Calu3 (cell line): Measurements from ENCODE around the gene MRPS5. TPM values are rescaled to one million over a fixed set of nuclear protein-coding genes. Genes with fewer than 3 reads are reported as not detected.

Experiments
- BruUV-seq: library from RNA; stranded (reverse); fragments of 400-500 nt; replicated peaks from 2 replicates; lab custom pipeline; 2021; lab: Mats Ljungman, UMichigan
- CTCF ChIA-PET: fragments of 300-600 bp; sonication (Branson Sonifier 250); formaldehyde crosslinking; loops from one replicate; lab custom pipeline; 2022; ENCODE audit warnings: antibody characterized with exemption; lab: Charles Lee
- DNase-seq: peaks from one replicate; pipeline ENCODE4 v3.0.0; 2022
- H3K27ac Mint-ChIP-seq: one replicate; pipeline ENCODE4 v1.8.0; 2022; ENCODE audit warnings: mixed read lengths; ENCODE audit not compliant: unreplicated experiment
- H3K27me3 Mint-ChIP-seq: one replicate; pipeline ENCODE4 v1.8.0; 2022; ENCODE audit warnings: mixed read lengths; ENCODE audit not compliant: unreplicated experiment
- H3K36me3 Mint-ChIP-seq: one replicate; pipeline ENCODE4 v1.8.0; 2022; ENCODE audit warnings: mild to moderate bottlenecking, moderate library complexity, mixed read lengths; ENCODE audit not compliant: insufficient read depth, unreplicated experiment
- H3K4me1 Mint-ChIP-seq: one replicate; pipeline ENCODE4 v1.8.0; 2022; ENCODE audit warnings: mild to moderate bottlenecking, low read depth, mixed read lengths; ENCODE audit not compliant: unreplicated experiment
- H3K4me3 Mint-ChIP-seq: one replicate; pipeline ENCODE4 v1.8.0; 2022; ENCODE audit warnings: mild to moderate bottlenecking, low read depth, moderate library complexity, mixed read lengths; ENCODE audit not compliant: unreplicated experiment
- H3K9me3 Mint-ChIP-seq: one replicate; pipeline ENCODE4 v1.8.0; 2022; ENCODE audit warnings: low read depth, mixed read lengths; ENCODE audit not compliant: unreplicated experiment
- intact Hi-C: fragments of 100-400 bp; cut with micrococcal nuclease; formaldehyde crosslinking; loops from one replicate; pipeline ENCODE4 v1.10.0; 2022; ENCODE audit not compliant: unreplicated experiment
- total RNA-seq: library from RNA; stranded (reverse); gene quantifications from 2 replicates; pipeline ENCODE4 v1.2.3, GENCODE V29; 2022
- TF ChIP-seq, protein P1 (sequence below): fragments of 200-600 bp; IDR thresholded peaks from one replicate; pipeline ENCODE4 v1.8.0; 2022; ENCODE audit warnings: antibody characterized with exemption; ENCODE audit not compliant: unreplicated experiment

The MRPS5 gene
- total RNA-seq, 1 experiment from 2014 or later, result 71.5 TPM

- H3K27me3 Mint-ChIP-seq, result peaks cover 47% of the 10 kb centered on the region
- H3K4me1 Mint-ChIP-seq, result peaks cover 15% of the 10 kb centered on the region
- CTCF ChIA-PET, result interaction anchor here (1.7 kb wide), 1 partner anchor 35 kb away, joined by 5 read pairs; no protein-coding TSS in a partner anchor
- intact Hi-C loops, result loop anchor here (5.0 kb wide), 1 partner anchor 35 kb away; no protein-coding TSS in a partner anchor
- BruUV-seq, result no TSS peak
- H3K4me3 Mint-ChIP-seq, result no peak overlapping the region
- TF ChIP-seq, protein P1, sequence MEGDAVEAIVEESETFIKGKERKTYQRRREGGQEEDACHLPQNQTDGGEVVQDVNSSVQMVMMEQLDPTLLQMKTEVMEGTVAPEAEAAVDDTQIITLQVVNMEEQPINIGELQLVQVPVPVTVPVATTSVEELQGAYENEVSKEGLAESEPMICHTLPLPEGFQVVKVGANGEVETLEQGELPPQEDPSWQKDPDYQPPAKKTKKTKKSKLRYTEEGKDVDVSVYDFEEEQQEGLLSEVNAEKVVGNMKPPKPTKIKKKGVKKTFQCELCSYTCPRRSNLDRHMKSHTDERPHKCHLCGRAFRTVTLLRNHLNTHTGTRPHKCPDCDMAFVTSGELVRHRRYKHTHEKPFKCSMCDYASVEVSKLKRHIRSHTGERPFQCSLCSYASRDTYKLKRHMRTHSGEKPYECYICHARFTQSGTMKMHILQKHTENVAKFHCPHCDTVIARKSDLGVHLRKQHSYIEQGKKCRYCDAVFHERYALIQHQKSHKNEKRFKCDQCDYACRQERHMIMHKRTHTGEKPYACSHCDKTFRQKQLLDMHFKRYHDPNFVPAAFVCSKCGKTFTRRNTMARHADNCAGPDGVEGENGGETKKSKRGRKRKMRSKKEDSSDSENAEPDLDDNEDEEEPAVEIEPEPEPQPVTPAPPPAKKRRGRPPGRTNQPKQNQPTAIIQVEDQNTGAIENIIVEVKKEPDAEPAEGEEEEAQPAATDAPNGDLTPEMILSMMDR, result no peak
- DNase-seq, result no peak
- no peak overlapping the region for H3K27ac Mint-ChIP-seq
- H3K9me3 Mint-ChIP-seq, result no peaks in the 10 kb centered on the region
- H3K36me3 Mint-ChIP-seq, result no peaks in the 10 kb centered on the region
Observed at GRCh38 chr2:95057535-95058370, 63.9 kb downstream of the MRPS5 start.

DNA sequence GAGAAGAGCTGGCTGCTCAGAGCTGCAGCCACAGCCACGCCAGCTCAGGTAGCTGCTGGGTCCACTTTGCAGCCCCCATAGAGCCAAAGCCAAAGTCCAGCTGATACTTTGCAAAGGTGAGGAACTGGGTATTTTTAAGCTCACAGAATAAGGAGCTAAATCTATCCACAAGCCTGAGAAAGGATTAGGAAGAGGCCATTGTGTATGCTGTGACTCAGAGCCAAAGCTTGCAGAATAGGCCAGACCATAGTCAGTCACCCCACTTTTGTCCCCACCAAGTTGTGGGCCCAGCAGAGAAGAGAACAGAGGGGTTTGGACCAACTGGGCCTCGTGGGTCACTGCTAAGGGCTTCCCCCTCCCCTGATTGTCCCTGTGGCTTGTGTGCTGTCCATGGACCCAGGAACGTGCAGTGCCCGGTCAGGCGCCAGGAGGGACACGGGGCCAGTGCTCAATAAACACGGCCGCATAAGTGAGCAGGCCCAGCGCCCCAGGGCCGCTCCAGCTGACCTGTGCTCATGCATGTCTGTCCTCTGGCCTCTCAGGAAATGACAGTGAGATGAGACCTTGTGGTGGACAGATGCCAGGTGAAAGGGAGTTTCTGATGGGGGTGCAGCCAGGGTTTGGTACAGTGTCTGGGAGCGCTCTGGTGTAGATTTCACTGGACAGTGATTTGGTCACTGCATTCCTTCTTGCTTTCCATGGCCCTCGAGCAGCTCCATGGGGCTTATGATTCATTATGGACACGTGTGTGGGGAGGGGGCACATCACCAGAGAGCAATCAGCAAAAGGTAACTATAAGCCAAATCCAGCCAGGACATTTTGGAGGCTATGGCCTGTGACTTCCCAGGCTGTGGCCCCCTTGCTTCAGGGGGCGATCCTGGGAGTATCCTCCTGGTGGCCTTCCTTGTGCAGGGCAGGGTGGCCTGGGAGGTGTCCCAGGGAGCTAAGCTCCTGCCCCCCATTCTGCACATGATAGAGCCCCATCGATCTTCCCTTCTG is 64.8 kb downstream of the MRPS5 start:
- H3K9me3 Mint-ChIP-seq, result no peaks in the 10 kb centered on the region
- TF ChIP-seq, protein P1, result no peak
- CTCF ChIA-PET, result interaction anchor here (1.7 kb wide), 1 partner anchor 34 kb away, joined by 5 read pairs; no protein-coding TSS in a partner anchor
- no peaks in the 10 kb centered on the region for H3K36me3 Mint-ChIP-seq
- H3K4me3 Mint-ChIP-seq, result no peak overlapping the region
- BruUV-seq, result no TSS peak
- H3K4me1 Mint-ChIP-seq, result peaks cover 15% of the 10 kb centered on the region
- no peak for DNase-seq
- intact Hi-C loops, result loop anchor here (5.0 kb wide), 1 partner anchor 34 kb away; no protein-coding TSS in a partner anchor
- no peak overlapping the region for H3K27ac Mint-ChIP-seq
- H3K27me3 Mint-ChIP-seq, result peaks cover 55% of the 10 kb centered on the region

- no TSS peak for BruUV-seq
- DNase-seq, result no peak
- Mint-ChIP-seq H3K9me3 (no peaks in the 10 kb centered on the region), H3K36me3 (no peaks in the 10 kb centered on the region), H3K4me3 (no peak overlapping the region), H3K27me3 (peaks cover 62% of the 10 kb centered on the region), H3K27ac (no peak overlapping the region), H3K4me1 (peaks cover 15% of the 10 kb centered on the region)
- intact Hi-C loops, result loop anchor here (5.0 kb wide), 1 partner anchor 34 kb away; no protein-coding TSS in a partner anchor
- TF ChIP-seq, protein P1, result no peak
- CTCF ChIA-PET, result interaction anchor here (1.9 kb wide), 1 partner anchor 20 kb away, joined by 4 read pairs; no protein-coding TSS in a partner anchor
Observed at GRCh38 chr2:95056044-95056443, 65.6 kb downstream of the MRPS5 start.

- no peaks in the 10 kb centered on the region for H3K9me3 Mint-ChIP-seq
- H3K36me3 Mint-ChIP-seq, result no peaks in the 10 kb centered on the region
- peaks cover 15% of the 10 kb centered on the region for H3K4me1 Mint-ChIP-seq
- DNase-seq, result no peak
- TF ChIP-seq, protein P1, result no peak
- CTCF ChIA-PET, result interaction anchor here (1.9 kb wide), 1 partner anchor 21 kb away, joined by 4 read pairs; no protein-coding TSS in a partner anchor
- no peak overlapping the region for H3K27ac Mint-ChIP-seq
- no TSS peak for BruUV-seq
- H3K4me3 Mint-ChIP-seq, result no peak overlapping the region
- intact Hi-C loops, result loop anchor here (5.0 kb wide), 1 partner anchor 33 kb away; no protein-coding TSS in a partner anchor
- peaks cover 70% of the 10 kb centered on the region for H3K27me3 Mint-ChIP-seq
Observed at GRCh38 chr2:95055262-95055661, 66.3 kb downstream of the MRPS5 start.
